ENCODE data around the gene SCGB1C1.
"Not testable (repeated sequence)": the region's sequence is repeated elsewhere in the genome, so short reads cannot be mapped to it uniquely, and the experiment has no call there.

The SCGB1C1 gene

DNA sequence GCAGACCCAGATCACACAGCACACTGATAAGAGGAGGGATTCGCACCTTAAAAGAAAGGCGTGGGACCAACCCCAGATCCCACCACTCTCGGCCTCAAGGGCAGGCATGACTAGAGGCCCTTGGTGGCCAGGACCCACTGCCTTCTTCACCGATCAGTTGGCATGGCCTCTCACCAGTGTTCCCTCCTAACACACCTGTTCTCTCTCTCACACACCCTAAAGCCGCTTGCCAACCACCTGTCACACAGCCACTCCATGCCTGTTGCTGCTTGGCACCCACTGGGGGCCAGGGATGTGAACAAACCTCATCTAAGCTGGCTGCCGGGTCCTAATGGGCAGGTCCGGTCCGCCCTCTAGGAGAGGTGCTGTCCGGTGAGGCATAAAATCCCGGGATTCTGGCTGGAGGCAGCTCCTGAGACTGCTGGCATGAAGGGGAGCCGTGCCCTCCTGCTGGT lies at the start of gene SCGB1C1:
Gene SCGB1C1 (plus strand): TSS at position 405 of the 455 bp plus-strand sequence. CDS start 22 bp downstream, at position 427.
- not testable (repeated sequence) for DNase-seq

DNA sequence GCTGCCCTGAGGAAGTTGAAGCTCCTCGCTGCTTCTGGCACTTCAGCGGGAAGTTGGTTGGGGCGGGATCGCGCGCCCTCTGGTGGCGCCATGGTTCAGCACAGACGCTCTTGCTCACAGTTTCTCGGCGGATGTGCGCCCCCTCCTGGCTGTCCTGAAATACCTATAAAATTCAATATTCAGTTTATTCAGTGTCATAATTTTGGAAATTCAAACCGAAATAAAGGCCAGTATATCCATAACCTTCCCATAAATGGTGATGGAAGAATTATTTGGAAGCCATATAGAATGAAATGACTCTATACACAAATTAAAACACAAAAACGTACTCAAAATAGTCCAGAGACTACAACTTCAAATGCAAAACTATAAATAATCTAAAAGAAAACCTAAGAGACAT lies 12.6 kb upstream of the SCGB1C1 start:
- DNase-seq: not testable (repeated sequence)

DNA sequence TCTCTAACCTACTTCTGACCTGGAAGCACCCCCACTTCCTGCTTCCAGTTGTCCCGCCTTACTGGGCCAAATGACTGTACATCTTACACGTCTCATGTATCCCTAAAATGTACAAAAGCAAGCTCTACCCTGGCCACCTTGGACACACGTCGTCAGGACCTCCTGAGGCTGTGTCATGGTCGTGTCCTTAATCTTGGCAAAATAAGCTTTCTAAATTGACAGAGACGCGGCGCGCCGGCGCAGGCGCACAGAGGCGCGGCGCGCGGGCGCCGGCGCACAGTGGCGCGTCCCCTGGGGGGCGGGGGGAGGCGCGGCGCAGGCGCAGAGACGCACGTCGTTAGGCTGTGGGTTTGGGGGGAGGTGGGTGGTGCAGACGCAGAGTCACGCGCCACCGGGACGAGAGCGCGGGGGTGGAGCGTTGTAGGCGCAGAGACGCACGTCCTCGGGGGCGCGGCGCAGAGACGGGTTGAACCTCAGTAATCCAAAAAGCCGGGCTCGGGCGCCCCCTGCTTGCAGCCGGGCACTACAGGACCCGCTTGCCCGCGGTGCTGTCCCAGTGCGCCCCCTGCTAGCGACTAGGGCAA lies 3.6 kb upstream of the SCGB1C1 start:
- DNase-seq: not testable (repeated sequence)

DNA sequence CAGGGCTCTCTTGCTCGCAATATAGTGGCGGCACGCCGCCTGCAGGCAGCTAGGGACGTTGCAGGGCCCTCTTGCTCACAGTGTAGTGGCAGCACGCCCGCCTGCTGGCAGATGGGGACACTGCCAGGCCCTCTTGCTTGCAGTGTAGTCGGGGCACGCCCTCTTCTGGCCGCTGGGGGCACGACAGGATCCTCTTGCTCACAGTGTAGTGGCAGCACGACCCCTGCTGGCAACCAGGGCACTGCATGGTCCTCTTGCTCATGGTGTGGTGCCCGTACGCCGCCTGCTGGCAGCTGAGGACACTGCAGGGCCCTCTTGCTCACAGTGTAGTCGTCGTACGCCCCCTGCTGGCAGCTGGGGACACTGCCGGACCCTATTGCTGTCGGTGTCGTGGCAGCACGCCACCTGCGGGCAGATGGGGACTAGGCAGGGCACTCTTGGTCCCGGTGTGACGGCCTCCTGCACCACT lies 3.0 kb upstream of the SCGB1C1 start:
- not testable (repeated sequence) for DNase-seq

DNA sequence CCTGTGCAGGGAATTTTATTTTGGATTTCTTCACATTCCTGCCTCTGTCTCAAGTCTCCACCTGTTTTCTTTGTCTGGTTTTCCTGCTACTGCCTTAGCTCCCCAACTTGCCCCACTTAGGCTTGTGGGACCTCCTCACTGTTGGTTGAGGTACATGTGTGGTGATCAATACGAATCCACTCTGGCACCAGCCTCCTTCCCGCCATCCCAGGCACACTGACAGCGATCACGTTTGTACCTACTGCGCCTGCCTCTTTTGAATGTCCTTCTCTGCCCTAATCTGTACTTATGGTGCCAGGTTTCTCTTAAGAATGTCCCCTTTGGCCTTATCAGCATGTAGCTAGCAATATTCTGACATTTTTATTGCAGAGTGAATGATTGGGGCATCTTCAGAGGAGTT lies 2.3 kb upstream of the SCGB1C1 start:
- not testable (repeated sequence) for DNase-seq

DNA sequence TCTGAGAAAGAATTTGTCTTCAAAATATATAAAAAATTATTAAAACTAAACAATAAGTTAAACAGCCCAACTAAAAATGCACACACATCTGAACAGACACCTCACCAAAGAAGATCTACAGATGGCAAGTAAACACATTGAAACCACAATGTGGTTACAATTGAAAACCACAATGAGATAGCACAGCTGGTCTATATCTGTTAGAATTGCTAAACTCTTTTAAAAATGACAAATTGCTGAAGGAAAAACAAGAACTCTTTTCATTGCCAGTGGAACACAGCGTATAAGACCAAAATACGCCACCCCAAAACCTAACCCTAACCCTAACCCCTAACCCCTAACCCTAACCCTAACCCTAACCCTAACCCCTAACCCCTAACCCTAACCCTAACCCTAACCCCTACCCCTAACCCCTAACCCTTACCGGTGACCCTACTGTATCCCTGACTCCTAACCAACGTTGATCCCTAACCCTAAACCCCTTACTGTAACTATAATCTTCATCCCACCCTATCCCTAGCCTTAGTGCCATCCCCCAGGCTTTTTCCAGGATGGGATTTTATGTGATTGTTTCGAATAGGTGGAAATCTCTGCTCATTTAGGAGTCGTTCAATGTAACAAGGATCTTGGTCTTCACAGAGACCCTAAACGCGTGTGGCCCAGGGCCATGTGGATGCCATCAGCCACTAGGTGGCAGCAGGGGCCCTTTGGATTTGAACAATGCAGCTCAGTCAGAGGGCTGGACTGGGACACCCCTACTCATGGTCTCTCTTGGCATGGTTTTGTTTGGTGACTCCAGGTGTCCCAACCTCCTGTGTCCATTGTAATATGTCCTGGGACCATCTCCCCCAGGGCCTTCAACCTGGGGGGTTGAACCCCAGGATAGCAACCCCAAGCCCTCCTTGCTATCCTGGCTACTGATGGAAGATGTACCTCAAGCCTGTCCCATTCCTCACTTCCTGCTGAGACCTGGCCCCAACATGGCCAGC lies 1.1 kb upstream of the SCGB1C1 start:
- not testable (repeated sequence) for DNase-seq

DNA sequence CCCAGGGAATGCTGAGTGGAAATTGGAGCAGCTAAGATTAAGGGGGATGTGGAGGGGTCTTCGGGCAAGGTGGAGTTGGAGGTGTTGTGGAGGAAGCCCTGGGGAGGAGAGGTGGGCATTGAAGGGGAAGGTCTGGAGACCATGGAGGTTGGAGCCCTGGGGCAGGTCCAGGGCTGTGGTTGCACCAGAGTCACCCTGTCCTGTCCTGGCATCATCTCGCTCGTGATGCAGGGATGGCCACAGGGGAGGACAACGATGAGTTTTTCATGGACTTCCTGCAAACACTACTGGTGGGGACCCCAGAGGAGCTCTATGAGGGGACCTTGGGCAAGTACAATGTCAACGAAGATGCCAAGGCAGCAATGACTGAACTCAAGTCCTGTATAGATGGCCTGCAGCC lies 603 bp downstream of the SCGB1C1 start:
- DNase-seq: not testable (repeated sequence)

DNA sequence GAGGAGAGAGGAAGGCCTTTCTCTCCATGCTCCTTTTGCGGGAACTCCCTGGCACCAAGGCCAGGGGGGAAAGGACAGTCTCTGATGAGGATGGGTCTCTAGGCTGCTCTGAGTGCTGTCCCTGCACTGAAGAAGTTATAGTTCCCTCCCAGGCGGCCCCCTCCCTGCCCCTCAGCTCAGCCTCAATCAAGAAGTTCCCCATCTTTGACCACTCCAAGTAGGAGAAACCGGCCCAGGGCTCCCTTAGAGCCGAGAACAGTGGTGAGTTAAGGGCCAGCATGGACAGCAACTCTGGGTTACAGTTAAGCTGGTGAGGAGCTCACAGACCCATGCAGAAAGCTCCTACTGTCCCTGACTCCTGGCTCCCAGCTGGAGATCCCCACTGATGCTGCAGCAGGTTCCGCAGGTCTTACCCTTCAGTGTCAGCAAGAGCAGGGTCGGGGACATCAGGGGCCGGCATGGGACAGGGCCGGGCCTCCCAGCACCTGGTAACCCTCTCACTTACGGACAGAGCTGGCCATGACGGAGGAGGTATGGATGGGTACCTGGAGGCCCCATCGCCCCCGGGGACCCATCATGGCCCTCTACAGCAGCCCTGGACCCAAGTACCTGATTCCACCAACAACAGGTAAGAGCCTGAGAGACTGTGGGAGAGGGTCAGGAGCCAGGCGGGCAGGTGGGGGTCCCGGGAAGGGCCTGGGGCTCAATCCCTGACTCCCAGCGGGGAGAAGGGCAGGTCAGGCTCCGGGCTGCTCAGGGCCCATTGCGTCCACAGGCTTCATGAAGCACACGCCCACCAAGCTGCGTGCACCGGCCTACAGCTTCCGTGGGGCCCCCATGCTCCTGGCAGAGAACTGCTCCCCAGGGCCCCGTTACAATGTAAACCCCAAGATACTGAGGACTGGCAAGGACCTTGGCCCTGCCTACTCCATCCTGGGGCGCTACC lies 4.2 kb downstream of the SCGB1C1 start:
- no peak for DNase-seq

DNA sequence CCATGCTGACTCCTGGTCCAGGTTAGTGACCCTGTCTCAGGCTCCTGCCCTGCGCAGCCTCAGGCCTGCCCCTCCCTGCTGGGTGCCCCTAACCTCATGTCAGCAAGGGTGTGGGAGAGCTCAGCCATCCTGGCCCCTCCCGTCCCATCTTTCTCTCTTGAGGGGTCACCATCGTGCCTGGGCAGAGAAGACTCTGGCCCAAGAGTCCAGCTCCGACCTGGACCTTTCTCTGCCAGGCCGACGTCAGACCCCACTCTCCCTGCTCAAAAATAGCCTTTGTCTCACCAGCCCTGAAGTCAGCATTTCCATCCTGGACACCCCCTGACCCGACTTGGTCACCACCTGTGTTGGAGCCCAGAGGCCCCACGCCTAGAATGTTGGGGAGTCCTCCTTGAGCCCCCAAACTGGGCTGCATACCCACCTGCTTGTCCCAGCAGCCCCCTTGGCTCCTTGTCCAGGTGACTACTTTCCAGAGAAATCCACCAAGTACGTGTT lies 4.9 kb downstream of the SCGB1C1 start:
- no peak for DNase-seq

DNA sequence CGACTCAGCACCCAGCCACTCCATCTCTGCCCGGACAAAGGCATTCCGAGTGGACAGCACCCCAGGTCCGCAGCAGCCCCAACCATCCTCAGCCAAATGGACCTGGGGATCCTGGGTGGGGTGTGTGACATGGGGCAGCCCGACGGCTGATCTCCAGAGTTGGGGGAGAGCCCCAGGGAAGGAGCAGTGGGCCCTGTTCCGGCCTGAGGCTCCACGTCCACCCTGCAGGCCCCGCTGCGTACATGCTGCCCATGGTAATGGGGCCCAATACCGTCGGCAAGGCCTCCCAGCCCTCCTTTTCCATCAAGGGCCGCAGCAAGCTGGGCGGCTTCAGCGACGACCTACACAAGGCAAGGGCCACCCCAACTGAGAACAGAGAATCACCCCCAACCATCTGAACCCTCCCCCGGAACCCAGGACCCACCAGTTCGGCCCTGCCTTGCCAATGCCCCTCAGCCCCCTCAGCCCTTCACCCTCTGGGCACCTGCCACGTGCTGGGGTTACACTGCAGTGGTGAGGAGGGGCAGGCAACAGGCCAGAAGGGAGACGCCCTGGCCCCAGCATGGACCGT lies 5.4 kb downstream of the SCGB1C1 start:
- DNase-seq: no peak

DNA sequence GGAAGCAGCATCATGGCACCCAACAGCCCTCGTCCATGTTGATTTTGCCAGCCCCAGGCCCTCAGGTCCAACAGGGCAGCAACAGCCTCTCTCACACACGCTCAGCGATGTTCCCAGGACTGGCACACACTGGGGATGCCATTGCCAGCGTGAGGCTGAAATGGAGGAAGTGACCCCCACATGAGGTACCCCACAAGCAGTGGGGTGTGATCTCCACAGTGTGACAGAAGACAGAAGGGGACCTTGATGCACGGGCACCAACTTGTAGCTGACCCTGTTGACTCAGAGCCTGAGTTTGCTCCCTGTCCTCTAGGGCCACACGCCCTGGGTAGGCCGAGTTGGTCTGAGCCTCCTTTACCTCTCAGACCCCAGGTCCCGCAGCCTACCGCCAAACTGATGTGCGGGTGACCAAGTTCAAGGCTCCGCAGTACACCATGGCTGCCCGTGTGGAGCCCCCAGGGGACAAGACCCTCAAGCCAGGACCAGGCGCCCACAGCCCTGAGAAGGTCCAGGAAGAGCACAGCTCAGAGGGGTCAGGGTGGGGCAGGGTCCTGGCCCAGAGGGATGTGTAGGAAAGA lies 6.2 kb downstream of the SCGB1C1 start:
- DNase-seq: no peak

DNA sequence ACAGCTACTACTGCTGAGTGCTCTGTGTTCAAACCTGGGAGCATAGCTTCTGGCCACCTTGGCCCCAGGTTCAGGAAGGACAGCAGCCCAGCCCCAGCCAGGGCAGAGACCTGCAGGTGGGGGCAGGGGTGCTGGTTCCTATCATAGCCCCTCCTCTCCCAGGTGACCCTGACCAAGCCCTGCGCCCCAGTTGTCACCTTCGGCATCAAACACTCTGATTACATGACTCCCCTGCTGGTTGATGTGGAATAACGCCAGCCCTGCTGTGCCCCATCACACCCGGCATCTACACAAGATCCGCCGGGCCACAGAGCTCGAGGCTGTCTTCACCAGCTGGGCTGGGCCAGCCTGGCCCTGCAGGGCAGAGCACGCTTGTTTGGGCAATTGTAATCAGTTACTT lies 6.9 kb downstream of the SCGB1C1 start:
- no peak for DNase-seq

DNA sequence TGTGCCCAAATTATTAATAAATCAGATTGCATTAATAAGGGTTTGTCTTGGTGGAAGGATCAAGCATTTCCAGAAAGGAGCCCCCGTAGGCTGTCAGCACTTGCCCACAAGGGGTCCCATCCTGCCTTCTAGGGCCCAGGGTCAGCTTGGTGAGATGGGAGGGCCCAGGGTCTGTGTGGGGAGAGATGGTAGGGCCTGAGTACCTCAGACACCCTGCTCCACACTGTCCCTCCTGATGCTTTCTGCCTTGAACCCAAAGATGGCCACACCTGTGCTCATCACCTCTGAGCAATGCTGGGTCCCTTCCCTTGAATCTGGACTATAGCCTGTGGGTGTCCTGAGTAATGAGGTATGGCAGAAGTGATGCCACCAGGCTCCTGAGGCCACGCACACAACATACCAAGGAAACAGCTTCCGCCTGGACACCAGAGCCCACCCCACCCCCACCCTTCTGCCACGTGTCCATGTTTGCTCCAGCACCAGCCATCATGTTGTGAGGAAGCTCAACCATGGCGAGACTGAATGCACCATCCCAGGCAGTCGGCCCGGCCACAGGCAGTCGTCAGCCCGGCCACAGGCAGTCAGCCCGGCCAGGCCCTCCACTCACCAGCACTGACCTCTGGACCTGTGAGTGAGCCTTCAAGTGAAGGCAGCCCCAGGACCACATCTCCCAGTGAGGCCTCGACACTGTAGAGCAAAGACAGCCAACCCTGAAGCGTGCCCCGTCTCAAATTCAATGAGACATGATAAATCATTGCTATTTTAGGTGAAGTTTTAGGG lies 7.5 kb downstream of the SCGB1C1 start:
- DNase-seq: no peak

DNA sequence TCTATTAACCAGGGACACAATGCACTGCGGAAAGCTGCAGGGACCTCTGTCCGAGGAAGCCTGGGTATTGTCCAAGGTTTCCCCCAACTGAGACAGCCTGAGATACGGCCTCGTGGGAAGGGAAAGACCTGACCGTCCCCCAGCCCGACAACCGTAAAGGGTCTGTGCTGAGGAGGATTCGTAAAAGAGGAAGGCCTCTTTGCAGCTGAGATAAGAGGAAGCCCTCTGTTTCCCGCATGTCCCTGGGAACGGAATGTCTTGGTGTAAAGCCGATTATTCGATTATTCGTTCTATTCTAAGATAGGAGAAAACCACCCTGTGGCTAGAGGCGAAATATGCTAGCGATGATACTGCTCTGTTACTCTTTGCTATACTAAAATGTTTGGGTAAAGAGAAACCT lies 9.1 kb downstream of the SCGB1C1 start:
- DNase-seq: no peak

DNA sequence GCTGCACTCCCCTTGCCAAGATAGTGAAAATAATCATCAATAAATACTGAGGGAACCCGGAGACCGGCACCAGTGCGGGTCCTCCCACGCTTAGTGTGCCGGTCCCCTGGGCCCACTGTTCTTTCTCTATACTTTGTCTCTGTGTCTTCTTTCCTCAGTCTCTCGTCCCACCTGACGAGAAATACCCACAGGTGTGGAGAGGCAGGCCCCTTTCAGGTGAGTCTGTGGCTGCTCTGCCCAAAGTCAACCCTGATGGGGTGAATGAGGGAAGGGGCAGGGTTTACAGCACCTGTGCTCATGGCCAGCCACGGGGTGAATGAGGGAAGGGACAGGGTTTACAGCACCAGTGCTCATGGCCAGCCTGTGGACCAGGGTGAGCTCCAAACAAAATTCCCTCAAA lies 9.6 kb downstream of the SCGB1C1 start:
- DNase-seq: no peak

DNA sequence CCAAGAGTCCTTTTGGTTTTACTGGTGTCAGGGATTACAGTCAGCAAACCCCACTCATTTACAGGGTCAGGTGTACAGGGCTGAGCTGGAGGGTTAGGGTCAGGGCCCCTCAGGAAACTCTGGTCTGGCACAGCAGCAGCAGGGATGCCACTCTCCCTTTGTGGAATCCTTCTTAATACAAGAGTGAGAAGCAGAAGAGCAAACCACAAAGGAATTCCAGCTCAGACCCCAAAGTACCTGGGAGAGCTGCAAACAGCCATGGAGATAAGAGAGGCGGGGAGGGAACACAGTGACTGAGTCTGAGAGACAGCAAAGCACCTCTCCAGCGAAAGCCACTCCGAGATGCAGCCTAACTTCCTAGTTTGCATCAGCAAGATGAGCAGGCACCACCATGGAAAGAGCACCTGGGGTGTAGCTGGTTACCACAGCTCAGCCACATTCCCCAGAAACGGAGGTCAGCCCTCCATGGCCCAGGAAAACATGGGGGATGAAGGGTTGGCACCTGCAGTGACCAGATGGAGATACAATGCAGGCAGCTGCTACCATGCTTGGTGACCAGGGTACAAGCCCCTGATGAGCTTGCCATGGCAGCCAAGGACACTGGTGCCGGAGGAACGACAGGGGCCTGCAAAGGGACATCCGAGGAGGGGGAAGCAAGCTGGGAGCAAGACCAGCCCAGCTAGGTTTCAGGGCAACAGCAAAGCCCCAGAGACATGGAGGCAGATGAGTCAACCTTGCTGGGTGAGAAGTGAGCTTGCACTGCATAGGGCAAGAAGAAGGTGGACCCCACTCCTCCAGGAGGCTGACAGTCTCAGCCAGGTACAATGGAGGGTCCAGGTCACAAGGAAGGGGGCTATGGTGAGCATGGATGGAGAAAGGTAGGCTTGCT lies 10.4 kb downstream of the SCGB1C1 start:
- DNase-seq: no peak

DNA sequence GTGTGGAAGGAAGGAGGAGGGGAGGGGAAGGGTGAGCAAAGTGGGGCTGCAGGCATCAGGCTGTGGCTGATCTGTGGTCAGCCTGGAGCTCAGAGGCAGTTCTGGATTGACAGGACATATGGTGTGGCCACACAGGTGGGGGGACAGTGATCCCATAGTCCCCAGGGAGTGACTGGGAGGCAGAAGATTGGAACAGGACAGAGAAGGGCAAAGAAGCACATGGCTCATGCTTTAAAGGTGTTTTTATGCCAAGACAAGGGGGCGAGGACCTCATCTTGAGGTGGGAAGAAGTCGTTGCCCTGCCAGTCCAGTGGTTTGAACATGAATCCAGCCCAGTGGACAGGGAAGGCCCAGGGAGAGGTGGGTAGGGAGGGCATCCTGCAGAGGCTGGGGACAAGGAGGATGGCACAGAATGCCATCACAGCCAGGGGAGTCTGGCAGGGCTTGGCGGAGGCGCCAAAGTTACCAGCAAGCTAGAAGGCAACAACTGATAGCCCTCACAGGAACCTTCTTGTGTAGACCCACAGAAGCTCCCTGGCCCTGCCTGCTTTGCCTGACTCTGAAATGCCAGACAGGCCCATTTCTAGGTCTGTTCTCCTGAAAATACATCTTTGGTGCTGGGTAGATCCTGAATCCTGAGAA lies 11.2 kb downstream of the SCGB1C1 start:
- DNase-seq: no peak

DNA sequence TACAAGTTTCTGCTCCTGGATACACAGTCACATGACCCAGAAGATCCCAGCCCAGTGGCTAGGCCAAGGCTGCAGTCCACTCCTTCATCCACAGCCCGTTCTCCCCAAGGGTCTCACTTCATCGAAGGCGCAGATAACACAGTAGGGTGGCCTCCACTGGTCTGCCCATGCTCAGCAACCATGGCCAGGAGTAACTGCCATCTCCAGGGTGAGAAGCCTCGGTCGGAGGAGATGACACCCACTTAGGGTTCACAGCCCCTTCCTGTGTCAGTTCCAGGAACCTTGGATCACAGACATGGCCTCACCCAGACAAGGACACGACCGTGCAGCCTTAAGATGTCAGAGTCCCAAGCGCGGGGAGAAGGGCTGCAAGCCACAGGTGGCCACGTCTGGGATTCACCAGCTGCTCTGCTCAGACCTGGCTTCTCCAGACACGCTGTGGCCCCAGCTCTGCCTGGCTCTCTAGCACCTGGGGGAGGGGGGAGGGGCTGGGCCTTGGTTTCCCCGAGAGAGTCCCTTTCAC lies 11.8 kb downstream of the SCGB1C1 start:
- DNase-seq: no peak

All from activated CD4-positive, CD25-positive, alpha-beta regulatory T cell (primary cell).